Right renal cortex interstitium (tissue), 3 donors: ENCODE measurements around the gene SUZ12. TPM values are rescaled to one million over a fixed set of nuclear protein-coding genes. Genes with fewer than 3 reads are reported as not detected.
"Not testable (repeated sequence)": the region's sequence is repeated elsewhere in the genome, so short reads cannot be mapped to it uniquely, and the experiment has no call there.

ENCODE experiments used
- DNase-seq, 3 donors: peaks; one replicate each; pipeline ENCODE4 v3.0.0-alpha.2; 2013; ENCODE audit warnings: low read depth in 3 of 3, low spot score in 2 of 3
- polyA plus RNA-seq, 3 donors: library from polyadenylated mRNA; unstranded; fragments of 120-200 nt; gene quantifications; one replicate each; pipeline ENCODE4 v1.2.1, GENCODE V29; 2013; ENCODE audit not compliant: insufficient read length in 3 of 3

SUZ12 gene
- polyA plus RNA-seq, 3 donors = 47.8 to 49.7 (median 48.7) TPM

DNA sequence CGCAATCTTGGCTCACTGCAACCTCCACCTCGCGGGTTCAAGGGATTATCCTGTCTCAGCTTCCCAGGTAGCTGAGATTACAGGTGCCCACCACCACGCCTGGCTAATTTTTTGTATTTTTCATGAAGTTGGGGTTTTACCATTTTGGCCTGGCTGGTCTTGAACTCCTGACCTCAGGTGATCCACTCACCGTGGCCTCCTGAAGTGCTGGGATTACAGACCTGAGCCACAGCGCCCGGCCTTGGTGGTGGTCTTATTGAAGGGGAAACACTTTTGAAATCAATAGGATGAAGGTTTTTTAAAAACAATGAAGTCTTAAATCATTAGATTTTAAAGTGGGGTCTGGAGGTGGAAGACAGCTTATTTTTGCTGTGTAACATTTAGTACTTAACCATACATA, 5.6 kb downstream of the SUZ12 start:
- not testable (repeated sequence) for DNase-seq

DNA sequence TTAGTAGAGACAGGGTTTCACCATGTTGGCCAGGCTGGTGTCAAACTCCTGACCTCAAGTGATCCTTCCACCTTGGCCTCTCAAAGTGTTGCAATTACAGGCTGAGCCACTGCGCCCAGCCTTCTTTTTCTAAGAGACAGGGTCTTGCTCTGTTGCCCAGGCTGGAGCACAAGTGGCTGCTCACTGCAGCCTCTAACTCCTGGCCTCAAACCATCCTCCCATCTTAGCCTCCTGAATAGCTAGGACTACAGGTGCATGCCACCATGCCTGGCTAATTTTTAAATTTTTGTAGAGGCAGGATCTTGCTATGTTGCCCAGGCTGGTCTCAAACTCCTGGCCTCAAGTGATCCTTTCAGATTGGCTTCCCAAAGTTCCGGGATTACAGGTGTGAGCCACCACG, 15.1 kb downstream of the SUZ12 start:
- not testable (repeated sequence) for DNase-seq

DNA sequence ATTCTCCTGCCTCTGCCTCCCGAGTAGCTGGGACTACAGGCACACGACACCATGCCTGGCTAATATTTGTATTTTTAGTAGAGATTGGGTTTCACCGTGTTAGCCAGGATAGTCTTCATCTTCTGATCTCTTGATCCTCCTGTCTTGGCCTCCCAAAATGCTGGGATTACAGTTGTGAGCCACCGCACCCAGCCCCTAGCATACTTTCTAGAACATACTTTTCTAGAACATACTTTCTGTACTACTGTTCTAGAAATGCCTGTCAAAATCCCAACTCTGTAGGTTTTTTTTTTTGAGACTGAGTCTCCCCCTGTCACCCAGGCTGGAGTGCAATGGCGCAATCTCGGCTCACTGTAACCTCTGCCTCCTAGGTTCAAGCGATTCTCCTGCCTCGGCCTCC, 27.3 kb downstream of the SUZ12 start:
- DNase-seq = not testable (repeated sequence)

DNA sequence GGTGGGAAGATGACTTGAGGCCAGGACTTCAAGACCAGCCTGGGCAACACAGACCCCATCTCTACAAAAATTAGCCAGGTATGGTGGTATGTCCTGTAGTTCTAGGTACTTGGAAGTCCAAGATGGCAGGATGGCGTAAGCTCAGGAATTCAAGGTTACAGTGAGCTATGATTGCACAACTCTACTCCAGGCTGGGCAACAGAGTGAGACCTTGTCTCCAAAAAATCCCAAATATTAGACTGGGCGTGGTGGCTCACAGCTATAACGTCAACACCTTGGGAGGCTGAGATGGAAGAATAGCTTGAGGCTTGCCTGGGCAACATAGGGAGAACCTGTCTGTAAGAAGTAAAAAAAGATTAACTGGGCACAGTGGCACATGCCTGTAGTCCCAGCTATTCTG, 30.8 kb downstream of the SUZ12 start:
- no peak for DNase-seq

DNA sequence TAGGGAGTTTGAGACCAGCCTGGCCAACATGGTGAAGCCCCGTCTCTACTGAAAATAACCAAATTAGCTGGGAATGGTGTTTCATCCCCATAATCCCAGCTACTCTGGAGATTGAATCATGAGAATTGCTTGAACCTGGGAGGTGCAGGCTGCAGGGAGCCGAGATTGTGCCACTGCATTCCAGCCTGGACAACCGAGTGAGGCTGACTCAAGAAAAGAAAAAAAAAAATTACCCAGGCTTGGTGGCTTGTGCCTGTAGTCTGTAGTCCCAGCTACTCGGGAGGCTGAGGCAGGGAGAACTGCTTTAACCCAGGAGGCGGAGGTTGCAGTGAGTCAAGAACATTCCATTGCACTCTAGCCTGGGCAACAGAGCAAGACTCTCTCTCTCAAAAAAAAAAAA, 33.6 kb downstream of the SUZ12 start:
- DNase-seq = not testable (repeated sequence)

DNA sequence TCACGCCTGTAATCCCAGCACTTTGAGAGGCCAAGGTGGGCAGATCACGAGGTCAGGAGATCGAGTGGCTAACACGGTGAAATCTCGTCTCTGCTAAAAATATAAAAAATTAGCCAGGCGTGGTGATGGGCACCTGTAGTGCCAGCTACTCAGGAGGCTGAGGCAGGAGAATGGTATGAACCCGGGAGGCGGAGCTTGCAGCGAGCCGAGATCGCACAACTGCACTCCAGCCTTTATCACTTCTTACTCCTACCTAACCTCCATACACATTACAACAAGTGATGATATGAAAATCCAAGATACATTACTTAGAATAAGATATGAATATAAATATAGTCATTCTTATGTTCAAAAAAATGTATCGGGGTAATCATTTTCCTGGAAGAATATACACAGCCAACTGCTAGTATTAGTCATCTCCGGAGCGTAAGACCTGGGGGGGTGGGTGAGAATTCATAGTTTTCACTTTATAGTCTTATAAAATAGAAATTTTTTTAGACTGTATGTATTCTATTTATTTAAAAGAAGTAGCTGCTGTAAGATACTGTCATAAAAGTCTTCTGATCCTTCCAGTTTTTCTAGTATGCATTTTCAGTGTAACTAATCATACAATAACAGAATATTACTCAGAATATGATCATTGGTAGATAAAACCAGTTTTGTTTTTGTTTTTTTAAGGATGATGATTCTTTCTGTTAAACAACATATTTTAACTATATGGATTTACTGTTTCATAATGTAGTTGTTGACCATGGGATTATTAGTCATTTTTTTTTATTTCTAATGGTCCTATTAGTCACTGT, 37.7 kb downstream of the SUZ12 start:
- DNase-seq = not testable (repeated sequence)

DNA sequence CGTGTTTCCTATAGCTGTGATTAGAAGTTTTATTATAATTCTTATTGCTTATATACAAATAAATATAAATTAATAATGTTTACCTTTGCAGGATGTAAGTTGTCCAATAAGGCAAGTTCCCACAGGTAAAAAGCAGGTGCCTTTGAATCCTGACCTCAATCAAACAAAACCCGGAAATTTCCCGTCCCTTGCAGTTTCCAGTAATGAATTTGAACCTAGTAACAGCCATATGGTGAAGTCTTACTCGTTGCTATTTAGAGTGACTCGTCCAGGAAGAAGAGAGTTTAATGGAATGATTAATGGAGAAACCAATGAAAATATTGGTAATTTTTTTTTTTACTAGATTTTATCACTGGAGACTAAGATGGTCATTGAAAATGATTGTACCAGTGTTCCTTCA, 38.6 kb downstream of the SUZ12 start:
- DNase-seq = not testable (repeated sequence)

DNA sequence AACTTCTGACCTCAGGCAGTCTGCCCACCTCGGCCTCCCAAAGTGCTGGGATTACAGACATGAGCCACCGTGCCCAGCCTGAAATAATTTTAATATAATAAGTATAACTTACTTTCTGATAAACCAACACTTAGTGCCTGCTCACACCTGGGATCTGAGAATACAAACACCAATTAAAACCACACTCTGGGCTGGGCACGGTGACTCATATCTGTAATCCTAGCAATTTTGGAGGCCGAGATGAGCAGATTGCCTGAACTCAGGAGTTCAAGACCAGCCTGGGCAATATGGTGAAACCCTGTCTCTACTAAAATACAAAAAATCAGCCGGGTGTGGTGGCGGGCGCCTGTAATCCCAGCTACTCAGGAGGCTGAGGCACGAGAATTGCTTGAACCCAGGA, 55.0 kb downstream of the SUZ12 start:
- DNase-seq = not testable (repeated sequence)

DNA sequence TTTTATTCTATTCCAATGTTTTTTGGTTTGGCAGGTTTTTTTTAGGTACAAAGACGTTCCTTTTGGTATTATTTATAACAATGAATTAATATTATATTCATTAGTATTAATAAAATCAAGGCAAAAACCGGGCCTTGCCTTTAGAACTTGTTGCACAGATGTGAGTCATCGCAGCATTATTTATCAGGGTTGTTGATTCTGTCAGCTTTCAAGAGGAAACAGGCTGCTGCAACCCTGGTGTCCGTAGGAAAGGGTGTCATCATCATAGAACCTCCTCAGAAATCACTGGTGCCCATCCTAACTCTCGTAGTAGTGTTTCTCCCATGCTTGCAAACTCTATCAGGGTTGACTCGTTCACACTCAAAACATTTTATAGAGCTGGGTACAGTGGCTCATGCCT, 60.2 kb downstream of the SUZ12 start:
- no peak for DNase-seq

DNA sequence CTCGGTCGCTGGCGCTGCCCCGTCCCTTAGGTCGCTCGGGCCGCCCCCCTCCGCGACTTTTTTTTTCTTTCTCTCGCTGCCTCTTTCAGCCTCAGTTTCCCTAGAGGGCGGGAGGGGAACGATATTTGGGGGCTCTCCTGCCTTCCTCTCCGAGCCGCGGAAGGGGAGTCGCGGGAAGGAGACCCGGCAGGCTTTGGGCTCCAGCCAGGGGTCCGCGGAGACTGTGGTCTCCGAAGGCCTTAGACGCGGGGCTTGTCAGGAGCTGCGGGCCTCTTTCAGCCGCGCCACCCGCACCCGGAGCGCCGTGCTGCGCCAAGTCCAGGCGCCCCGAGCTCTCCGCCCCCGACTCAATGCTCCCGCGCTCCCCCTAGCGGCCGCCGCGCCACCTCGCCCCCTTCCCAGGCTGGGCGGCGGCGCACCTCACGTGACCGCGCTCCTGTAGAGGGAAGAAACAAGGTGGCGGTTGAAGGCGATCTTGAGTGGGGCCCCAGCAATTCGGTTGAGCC, 70.2 kb downstream of the SUZ12 start, which contains the start of gene LRRC37B:
Gene LRRC37B (plus strand): TSS at position 427 of the 506 bp plus-strand sequence. CDS start 14,010 bp downstream, outside the sequence.
- DNase-seq = peak; percentile 27 to 65 (median 51)

DNA sequence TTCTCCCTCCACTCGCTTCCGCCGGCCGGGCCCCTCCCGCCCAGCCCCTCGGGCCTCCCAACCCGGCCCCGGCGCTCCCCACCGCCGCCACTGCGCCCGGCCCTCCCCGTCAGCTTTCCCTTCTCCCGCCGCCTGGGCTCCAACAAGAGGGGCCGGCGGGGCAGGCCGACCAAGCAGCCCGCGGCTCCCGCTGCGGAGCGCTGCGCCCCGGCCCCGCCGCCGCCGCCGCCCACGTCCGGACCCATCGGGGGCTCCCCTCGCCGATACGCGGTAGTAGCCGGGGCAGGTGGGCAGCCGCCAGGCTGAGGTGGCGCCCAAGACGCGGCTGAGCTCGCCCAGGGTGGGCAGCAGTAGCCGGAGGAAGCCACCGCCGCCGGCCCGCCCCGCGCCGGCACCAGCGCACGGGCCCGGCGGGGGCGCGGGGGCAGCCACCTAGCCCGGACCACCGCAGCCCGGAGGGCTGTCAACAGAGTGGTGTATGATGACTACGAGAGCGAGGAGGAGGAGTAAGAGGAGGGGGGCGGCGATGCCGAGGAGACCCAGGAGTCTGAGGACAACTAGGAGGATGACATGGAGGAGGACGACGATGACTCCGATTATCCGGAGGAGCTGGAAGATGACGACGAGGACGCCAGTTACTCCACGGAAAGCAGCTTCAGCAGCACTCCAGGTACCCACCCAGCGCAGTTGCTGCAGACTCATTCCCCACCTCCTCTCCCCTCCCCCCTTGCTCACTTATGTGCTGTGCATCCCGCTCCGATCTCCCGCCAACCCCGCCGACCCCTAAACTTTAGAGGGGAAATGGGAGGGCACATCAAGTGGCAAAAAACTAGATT, 70.9 kb downstream of the SUZ12 start:
- DNase-seq = peak in 2 of 3 donors; percentile 15 to 38

DNA sequence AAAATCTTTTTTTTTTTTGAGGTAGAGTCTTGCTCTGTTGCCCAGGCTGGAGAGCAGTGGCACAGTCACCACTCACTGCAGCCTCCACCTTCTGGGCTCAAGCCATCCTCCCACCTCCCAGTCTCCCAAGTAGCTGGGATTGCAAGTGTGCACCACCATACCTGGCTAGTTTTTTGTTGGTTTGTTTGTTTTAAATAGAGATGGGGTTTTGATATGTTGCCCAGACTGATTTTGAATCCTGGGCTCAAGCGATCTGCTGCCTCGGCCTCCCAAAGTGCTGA, 72.4 kb downstream of the SUZ12 start:
- DNase-seq = no peak

DNA sequence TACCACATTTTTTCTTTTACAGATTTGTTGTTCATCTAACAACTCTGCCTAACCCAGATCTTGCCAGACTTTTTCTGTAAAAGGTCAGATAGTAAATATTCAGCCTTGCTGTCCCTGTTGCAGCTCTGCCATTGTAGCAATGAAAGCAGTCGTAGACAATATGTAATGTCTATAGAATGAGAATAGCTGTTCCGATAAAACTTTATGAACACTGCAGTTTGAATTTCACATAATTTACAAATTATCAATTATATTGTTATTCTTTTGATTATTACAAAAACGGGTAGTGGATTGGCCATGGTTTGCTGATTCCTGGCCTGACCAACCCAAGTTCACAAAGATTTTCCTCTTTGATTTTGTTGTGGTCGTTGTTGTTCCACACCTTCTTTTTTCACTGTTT, 73.3 kb downstream of the SUZ12 start:
- DNase-seq = no peak

DNA sequence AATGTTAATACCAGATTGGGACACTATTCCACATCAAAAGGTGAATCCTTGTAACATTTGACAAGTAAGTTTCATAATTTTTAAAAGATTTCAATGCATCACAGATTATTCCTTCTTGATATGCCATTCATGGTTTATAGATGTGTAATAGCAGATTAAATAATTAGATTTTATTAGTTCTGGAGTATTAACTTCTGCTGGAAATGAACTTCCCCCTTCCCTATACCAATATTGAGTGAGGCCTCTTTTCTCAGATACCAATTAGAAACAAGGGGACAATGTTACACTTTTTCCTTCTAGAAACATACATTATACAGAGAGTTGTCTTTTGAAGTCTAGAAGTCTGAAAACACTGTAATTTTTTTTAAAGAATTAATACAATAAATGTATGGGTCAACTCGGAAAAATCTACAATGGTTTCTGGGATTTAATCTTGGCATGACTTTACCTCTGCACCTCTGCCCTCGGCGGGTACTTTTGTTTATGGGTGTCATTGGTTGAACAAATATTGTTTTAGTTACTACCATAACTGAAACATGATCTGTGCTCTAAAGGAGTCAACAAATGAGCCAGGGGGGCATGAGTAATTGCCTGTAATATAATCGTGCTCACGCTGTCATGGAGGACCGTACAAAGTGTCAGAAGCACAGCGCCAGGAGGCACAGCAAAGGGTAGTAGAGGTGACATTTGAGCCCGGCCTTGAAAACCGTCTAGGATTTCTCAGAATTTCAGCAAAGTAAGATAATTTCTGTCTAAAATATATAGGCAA, 78.6 kb downstream of the SUZ12 start:
- DNase-seq = no peak

DNA sequence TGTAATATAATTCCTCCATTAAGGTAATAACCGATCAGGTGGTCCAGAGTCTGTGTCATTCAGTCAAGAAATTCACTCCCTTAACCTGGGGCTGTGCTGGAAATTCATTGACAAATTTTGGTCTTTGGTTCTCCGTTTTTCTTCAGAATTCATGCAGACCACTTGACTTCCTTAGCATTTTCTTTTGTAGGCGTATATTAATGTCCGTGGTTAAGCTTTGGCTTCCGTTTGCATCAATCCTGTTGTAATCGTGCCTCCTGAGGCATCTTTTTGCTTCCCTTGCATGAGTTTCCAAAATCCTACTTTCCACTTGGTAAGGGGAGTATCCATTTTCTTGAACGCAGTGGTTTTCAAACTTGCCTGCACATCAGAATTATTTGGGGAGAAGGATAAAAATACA, 79.4 kb downstream of the SUZ12 start:
- DNase-seq = no peak

DNA sequence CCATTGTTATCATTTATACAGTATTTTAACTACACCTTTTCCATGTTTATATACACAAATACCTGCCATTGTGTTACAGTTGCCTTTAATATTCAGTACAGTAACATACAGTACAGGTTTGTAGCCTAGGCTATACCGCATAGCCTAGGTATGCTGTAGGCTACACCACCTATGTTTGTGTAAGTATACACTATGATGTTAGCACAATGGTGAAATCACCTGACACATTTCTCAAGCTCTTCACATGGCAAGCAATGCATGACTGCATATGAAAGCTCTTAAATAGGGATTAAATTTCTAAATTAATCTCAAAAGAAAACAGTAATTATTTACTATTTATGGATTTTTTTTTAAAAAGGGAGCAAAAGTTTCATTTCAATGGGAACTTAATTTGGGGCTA, 82.4 kb downstream of the SUZ12 start:
- no peak for DNase-seq

DNA sequence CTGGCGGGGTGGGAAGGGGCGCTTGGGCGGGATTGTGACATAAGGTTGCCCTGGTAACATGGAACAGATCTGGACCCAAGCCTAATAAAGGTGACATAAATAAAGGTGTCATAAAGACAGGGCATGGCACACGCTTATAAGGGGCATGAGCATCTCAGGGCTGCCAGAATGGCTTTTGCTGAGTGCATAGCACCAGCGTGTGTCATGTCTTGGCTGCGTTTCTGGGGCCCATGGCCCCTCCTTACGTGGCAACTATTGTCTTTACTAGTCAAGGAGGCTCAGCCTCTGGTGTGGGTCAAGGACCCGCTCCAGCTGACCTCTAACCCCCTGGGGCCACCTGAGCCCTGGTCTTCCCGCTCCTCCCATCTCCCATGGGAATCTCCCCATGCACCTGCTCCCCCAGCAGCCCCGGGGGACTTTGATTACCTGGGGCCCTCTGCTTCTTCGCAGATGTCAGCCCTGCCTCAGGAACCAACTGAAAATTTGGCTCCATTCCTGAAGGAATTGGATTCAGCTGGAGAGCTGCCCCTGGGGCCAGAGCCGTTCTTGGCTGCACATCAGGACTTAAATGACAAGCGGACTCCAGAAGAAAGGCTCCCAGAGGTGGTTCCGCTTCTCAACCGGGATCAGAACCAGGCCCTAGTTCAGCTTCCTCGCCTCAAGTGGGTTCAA, 84.3 kb downstream of the SUZ12 start:
- no peak for DNase-seq

DNA sequence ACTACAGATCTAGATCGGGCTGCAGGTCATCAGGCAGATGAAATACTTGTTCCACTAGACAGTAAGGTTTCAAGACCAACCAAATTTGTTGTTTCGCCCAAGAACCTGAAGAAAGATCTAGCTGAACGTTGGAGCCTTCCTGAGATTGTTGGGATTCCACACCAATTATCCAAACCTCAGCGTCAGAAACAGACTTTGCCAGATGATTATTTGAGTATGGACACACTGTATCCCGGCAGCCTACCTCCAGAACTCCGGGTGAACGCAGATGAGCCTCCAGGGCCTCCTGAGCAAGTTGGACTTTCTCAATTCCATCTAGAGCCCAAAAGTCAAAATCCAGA, 84.8 kb downstream of the SUZ12 start:
- no peak for DNase-seq

DNA sequence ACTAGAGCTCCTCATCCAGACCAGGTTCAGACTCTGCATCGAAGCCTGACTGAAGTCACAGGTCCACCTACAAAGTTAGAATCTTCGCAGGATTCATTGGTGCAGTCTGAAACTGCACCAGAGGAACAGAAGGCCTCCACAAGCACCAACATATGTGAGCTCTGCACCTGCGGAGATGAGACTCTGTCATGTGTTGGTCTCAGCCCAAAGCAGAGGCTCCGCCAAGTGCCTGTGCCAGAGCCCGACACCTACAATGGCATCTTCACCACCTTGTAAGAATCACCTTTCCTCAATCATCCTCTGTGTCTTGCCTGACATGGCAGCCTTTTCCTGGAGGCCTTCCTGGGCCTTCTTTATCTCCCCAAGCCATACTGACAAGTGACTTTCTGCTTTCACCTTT, 85.7 kb downstream of the SUZ12 start:
- not testable (repeated sequence) for DNase-seq

DNA sequence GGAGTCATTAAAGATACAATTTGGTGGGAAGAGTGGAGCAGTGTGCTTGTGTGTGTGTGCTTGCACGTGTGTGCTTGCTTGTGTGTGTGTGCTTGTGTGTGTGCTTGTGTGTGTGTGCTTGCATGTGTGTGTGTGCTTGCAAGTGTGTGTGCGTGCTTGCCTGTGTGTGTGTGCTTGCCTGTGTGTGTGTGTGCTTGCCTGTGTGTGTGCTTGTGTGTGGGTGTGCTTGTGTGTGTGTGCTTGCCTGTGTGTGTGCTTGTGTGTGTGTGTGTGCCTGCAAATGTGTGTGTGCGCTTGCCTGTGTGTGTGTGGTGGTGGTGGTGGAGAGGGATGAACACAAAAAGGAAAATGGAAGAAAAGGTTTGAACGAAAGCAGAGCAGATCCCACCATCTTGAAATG, 90.5 kb downstream of the SUZ12 start:
- DNase-seq = not testable (repeated sequence)

DNA sequence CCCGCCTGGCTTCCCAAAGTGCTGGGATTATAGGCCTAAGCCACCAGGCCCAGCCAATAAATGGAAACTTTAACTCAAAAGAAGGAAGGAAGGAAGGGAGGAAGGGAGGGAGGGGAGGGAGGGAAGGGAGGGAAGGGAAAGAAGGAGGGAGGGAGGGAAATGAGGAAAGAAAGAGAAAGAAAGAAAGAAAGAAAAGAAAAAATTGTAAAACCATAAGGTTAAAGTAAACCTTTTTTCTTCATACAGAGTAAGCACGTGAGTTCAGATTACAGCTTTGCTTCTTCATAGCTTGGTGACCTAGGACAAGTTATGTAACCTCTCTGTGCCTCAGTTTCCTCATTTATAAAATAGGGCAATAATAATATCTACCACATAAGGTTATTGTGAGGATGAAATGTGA, 96.4 kb downstream of the SUZ12 start:
- no peak for DNase-seq
